Testis (tissue), 2 donors: Measurements from ENCODE around the gene PAPPA.

Source experiments
- POLR2A ChIP-seq: fragments of 450-650 bp; IDR thresholded peaks from one replicate; pipeline ENCODE4 v1.6.1; 2017; ENCODE audit warnings: antibody characterized with exemption, mild to moderate bottlenecking, moderate library complexity
- TF ChIP-seq, protein P1 (sequence below), 3 experiments: fragments of 450-650 bp in 2 of 3; fragments of 200-600 bp in 1 of 3; sonication (generic) in 1 of 3; IDR thresholded peaks; one replicate each; pipeline ENCODE4 v1.5.1; 2016 to 2019; ENCODE audit warnings: antibody characterized with exemption in 3 of 3, mild to moderate bottlenecking in 2 of 3, moderate library complexity in 1 of 3

DNA sequence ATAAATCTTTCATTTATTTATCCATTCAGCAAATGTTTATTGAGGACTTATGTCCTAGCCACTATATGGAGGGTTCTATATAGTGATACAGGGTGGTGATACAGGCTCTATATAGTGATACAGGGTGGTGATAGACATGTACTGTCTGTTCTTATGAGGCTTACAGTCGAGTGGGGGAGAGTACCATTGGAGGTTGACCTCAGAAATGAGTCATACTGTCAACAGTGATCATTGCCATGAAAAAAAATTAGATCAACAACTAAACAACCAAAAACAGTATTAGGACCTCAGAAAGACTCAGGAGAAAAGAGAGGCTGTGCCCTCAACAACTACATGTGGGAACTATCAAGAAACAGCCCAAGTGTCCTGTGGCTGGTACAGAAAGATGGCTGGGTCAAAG lies 22.0 kb downstream of the PAPPA start:
- TF ChIP-seq, protein P1, sequence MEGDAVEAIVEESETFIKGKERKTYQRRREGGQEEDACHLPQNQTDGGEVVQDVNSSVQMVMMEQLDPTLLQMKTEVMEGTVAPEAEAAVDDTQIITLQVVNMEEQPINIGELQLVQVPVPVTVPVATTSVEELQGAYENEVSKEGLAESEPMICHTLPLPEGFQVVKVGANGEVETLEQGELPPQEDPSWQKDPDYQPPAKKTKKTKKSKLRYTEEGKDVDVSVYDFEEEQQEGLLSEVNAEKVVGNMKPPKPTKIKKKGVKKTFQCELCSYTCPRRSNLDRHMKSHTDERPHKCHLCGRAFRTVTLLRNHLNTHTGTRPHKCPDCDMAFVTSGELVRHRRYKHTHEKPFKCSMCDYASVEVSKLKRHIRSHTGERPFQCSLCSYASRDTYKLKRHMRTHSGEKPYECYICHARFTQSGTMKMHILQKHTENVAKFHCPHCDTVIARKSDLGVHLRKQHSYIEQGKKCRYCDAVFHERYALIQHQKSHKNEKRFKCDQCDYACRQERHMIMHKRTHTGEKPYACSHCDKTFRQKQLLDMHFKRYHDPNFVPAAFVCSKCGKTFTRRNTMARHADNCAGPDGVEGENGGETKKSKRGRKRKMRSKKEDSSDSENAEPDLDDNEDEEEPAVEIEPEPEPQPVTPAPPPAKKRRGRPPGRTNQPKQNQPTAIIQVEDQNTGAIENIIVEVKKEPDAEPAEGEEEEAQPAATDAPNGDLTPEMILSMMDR (IDR thresholded peaks at IDR 0.05) = no peak
- no peak for TF ChIP-seq POLR2A
